ENCODE measurements around the gene NTN3.

- TF ChIP-seq RNF2 (IDR thresholded peaks at IDR 0.05; ENCODE audit: borderline replicate concordance, low read depth, low read length, missing control alignments, poor library complexity, severe bottlenecking) (no peak), CTCF (IDR thresholded peaks at IDR 0.05; ENCODE audit: control extremely low read depth in 1 of 3, insufficient read depth in 1 of 3, low read depth in 1 of 3, low read length in 3 of 3) (no peak), RAD21 (IDR thresholded peaks at IDR 0.05 in 1 of 2, conservative IDR thresholded peaks at IDR 0.05 in 1 of 2; ENCODE audit: low read depth in 2 of 2, low read length in 2 of 2) (no peak), EZH2 (IDR thresholded peaks at IDR 0.05; ENCODE audit: low read depth, low read length, severe bottlenecking) (no peak), NANOG (IDR thresholded peaks at IDR 0.05; ENCODE audit: insufficient read depth, low read depth, low read length, poor library complexity, severe bottlenecking) (no peak)
These were observed 31.5 kb upstream of the NTN3 start for GRCh38 chr16:2439598-2439997.
